ENCODE measurements around the gene PACRG.

Gene PACRG

DNA sequence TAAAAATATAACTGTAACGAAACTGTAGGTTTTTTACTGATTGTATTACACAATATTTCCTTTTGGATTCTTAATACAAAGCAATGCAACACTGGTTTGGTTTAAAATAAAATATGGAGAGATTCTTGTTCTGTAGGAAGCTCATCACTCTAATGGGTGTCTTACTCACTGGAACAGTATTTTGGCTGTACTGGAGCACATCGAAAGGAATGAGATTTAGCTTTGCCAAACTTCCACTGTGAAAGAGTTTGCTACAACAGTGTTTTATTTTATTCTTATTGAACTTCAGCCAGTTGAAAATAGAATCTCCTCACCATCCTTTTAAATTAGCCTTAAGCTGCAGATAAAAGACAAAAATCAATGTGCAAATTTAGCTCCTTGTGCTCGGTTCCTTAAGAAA lies 456.0 kb downstream of the PACRG start:
- DNase-seq, result no peak

DNA sequence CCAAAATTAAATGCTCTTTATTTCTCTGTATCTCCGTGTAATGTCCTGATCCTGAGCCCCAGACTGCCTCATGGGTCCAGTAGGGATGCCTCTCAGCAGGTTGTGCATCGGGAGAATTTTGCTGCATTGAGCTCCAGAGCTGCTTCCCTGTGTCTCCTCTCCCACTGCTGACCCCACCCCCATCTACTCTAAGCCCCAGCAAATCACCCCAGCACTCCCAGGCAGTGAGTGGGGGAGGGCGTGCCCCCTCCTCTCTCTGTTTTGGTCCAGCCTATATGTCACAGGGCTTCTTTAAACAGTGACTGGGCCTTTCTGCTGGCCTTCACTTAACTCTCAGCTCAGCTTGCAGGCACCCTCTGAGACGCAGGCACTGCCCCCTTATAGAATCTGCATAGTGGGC lies 458.0 kb downstream of the PACRG start:
- no peak for DNase-seq

DNA sequence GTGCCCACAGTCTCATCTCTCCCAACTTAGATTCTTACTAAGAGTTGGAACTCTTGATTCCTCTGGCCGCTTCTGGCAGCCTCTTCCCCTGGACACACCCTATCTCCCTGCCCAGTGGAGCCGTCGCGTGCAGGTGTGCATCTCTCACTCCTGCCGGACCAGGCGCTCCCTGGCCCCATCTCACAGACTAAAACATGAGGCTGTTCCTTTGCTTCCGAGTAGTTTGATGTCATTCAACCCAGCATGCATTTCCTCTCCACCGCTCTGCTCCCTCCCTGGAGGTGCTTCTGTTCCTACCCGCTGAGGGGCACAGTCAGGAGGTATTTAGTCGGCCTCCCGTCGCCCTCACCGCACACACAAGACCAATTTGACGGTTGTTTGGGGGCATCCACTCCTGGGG lies 458.8 kb downstream of the PACRG start:
- no peak for DNase-seq

DNA sequence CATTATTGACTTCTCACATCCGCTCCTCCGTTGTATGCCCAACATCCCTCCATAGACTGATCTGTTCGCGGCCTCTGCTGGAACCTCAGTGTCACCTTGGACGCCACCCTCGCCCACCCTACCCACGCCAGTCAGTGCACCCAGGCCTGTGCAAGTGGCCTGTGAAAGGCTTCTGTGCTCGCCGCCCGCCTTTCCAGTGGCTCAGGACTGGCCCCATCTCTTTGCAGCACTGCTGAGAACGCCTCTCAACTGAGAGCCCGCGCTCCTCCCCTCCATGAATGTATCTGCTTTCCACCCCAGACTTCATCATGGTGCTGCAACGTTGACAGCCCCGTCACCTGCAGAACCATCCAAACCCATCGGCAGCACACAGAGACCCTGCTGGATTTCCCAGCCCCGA lies 459.4 kb downstream of the PACRG start:
- DNase-seq, result no peak

DNA sequence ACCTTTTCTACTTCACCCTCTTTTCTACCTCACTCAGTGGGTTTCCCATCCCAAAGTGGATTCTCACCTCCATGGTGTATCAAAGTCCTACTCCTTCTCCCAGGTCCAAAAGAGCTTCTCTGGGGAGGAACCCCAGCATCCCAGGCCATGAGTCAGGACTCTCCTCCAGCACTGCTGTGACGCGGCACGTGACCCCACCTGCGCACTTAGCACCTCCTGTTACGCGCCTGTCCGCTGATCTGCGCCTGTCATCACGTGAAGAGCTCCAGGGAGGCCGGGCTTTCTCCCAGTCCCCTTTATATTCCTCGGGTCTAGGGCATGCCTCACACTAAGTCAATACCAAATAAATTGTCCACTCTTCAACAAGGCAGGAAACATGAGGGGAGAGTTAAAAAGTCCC lies 459.8 kb downstream of the PACRG start:
- no peak for DNase-seq

DNA sequence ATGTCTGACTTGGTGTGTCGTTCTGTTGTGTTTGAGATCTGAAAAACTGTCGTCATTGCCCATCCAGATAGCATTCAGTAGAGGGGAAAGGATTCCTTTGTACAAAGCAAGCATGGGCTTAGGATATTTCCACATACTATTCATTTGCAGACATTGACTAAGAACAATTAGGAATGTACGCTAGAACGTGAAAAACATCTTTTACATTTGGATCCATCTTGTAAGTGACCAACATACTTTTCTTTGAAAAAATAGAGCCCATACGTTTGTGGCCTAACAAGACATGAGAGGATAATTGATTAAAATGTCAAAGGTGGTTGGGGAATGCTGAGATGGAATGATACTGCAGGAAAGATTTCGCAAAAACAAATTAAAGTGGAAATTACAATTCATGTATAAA lies 461.0 kb downstream of the PACRG start:
- DNase-seq, result no peak

DNA sequence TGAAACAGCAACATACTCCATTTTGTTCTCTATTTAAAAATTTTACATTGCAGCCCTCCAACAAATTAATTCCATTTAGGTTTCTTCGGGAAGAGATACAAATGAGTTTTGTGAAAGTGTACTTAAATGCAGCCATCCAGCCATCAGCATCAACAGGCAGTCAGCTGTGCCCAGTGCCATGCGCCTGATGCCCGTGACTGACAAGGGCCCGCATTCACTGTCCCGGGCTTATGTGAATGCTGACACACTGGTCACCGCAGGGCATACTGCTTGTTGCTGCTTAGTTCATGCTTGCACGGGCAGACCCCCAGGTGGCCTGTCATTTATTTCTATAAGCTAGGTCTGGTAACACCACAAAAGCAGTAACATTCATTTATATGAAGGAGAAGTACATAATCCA lies 461.8 kb downstream of the PACRG start:
- DNase-seq, result no peak

DNA sequence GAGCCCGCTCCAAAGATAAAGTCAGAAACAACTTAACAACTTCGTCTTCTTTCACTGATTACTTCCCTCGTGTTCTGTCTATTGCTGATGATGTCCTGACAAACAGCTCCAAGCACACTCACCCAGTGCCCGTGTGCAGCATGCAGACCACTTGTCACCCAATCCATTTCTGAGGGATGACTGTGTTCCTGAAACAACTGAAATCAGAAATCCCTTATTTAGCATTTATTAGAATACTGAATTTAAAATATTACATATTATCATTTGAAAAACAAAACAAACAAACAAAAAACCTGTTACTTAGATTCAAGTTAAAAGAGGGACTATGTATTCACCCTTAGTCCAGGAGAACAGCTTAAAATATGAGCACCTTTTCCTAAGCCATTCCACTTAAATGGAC lies 463.0 kb downstream of the PACRG start:
- DNase-seq, result no peak

DNA sequence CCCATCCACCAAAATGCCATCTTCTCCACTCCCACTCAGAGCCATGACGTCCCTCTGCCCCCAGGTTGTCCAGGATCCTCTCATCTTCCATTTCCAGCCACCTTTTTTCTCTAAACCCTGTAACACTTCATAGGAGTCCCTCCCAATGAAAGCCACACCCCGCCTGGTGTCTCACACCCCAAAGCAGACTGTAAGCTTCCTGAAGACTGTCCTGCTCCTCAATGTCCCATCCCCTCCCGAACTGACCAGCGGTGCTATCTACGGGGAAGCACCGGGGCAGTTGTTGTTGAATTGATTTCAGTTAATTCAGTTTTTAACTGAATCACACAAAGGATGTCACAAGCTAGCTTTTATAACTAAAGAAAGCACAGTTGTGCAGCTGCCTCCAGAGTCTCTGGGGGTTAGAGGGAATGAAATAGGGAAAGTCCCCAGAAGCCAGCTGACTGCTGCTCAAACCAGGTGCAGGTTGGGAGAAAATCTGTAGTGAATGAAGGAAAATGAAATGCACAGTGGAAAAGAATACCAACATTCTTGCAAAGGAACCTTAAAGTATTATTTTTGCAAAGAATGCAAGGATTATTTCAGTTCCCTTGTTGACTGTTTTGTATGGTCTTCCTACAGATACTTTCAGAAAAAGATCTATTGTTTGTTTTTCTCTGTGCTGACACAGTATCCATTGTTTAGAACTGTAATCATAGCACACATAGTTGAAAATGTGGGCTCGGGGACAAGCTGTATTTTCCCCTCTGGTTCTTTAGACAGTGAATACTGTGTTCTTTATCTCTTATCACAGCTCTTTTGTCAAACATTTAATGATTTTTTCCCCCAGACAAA lies 464.1 kb downstream of the PACRG start:
- DNase-seq, result no peak

DNA sequence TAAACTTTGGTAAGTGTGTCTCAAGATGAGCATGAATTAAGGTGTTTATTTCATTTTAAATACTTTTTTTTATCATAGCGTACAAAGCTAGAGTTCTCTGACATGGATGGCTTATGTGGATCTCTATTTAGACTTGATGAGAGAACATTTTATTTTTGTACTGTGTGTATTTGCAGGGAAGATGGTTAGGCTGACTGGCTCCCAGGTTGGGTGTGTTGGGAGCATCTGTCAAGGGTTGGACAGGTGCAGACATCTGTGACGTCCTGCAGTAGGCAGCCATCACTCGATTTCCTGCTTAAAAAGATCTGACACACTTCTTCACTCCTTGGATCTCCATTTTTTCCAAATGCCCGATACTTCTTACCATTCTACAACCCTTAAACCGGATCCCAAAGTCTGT lies 464.8 kb downstream of the PACRG start:
- no peak for DNase-seq

DNA sequence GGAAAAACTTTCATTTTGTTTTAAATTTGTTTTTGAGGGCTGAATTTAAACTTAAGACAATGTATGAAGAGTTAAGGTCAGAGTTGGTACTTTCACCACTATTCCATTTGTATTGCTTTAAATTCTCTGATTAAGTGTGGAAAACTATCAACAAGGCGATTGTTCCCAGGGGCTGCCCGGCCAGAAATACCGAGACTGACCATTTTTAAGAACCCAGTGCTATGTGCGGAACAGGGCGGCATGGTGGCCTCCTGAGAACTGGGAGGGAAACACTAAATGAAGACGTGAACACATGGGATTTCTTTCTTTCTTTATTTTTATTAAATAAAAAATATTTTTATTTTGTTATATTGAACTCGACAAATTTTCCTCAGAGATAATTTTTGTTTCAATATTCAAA lies 465.6 kb downstream of the PACRG start:
- DNase-seq, result no peak

DNA sequence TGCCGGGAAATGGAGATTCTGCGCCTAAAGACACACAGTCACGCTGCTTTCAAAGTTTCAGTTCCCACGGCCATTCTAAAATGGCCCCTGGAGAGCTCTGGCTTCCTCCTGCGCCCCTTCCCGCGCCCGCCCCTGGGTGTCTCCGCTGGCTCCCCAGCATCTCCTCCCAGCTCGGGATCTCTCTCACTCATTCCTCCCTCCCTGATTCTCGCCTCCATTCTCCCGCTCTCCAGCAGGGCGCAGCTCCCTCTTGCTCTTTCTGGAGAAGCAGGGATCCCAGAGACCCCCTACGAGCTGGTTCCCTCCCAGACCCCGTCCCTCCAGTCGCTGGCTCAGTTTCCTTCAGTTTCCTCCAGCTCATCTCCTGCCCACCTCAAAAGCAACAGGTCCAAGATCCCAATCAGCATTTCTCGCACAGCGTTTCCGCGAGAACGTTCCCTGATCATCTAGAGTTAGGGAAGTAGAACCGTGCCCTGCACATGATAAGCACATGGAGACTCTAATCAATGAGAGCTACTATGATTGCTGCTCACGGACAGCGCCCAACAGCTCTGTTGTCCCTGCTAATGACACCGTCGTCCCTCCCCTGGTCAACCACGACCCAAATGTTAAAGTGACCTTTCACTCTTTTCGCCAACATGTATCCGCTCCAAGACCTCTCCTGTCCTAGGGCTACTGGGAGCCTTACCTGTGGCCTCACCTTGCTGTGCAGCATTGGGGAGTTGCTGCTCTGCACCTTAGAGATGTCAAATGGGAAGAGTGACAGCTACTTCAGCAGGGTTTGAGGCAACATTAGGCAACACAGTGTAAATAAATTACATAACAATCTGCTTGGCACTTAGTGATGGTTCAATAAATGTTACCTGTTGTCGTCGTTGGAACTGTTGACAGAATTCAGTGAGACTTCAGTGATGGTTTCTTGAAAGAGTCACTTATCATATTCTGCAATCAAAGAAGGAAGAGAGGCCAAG lies 468.2 kb downstream of the PACRG start:
- DNase-seq, result no peak

DNA sequence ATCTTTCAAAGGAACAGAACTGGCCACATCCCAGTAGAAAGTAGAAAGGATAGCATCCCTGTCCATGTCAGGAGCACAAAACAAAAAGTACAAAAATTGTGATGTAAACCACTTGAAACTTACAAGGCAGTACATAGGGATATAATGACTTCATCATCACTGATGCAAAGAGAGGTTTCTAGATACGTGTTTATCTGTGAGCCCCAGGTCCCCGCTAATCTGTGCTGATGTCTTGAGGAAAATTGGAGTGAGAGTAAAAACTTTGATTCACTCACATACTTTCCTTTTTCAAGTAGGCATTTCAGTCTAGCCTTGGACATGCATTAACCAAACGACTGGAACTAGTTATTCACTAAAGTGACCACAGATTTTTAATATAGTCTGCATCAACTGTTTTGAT lies 470.1 kb downstream of the PACRG start:
- no peak for DNase-seq

DNA sequence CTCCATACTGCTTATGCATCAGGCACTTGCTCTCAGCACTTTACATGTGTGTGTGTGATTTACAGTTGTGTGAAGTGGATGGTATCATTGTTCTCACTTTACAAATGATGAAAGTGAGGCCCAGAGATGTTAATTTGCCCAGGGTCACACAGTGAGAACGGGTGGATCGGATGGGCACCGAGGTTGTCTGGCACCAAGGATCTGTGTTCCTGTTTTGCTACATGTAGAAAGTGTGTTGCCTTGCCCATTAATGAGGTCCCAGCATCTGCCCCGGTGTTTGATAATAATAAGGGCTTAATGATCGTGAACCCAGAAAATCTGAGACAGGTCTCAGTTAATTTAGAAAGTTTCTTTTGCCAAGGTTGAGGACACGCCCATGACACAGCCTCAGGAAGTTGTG lies 470.6 kb downstream of the PACRG start:
- no peak for DNase-seq

DNA sequence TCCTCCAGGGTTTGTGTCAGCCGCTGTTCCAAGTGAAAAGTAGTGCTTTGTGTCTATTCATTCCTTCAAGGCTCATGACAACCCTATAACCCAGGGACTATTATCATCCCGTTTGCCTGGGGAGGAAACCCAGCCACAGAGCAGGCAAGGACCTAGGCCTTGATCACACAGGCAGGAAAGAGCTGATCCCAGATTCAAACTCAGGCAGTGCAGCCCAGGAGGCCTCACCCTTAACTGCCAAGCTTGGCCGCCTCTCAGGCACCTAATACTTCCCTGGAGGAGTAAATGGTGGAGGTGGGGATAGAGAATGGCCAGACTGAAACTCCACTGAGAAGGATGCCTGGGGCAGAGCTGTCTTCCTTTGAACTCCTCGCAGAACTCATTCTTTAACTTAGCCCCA lies 471.6 kb downstream of the PACRG start:
- DNase-seq, result no peak

DNA sequence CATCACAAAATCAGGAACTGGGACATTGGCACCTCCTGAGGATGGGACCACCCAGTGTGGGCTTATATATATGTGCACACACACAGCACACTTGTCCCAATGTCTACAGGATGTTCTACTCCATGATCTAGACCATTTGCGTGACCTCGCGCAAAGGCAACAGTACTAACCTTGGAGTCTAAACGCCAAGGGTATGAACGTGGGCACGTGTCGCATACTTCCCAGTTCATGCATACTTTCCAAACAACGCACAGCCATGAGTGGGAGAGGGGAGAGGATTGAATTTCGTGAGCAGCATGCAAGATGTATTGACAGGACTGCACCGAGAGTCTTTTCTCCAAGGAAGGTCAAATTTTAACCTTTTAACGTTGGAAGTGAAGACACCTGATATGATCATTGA lies 472.5 kb downstream of the PACRG start:
- no peak for DNase-seq

DNA sequence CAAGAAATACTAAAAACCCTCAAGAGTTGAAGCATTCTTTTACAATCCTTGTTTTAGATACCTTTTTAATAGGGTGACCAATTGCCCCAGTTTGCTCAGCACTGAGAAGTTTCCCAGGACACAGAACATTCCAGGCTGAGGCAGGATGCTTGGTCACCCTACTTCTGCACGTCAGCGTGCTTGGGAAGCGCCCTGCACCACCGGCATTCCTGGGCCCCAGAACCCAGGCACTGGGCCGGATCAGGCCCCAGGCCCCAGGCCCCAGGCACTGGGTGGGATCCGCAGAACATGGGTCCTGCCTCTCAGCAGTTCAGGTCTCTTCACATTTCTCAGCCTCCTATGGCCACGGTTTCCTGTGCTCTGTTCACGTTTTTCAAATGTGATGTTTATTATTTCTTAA lies 472.9 kb downstream of the PACRG start:
- no peak for DNase-seq

DNA sequence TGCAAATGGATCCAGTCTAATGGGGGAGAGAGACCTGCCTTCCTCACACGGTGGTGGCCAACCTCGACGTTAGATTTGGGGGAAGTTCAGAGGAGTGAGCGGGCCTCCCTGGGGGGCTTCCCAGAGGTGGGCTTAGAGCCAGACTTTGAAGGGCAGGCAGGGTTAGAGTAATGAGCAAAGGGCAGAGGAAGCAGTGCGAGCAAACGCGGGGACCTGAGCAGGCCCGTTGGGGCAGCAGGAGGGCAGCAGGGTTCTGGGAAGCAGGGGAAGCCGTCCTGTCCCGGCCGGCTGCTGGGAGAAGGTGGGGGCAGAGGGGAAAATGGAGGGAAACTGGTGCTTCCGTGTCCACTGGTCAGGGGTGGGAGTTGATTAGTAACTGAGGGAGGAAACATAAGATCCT lies 474.1 kb downstream of the PACRG start:
- DNase-seq, result no peak

DNA sequence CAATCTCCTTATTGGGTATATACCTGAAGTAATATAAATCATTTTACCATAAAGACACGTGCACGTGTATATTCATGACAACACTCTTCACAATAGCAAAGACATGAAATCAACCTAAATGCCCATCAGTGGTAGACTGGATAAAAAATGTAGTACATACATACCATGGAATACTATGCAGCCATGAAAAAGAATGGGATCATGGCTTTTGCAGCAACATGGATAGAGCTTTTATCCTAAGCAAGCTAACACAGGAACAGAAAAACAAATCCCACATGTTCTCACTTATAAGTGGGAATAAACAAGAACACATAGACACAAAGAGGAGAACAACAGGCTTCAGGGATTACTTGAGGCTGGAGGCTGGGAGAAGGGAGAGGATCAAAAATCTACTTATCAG lies 478.4 kb downstream of the PACRG start:
- no peak for DNase-seq

DNA sequence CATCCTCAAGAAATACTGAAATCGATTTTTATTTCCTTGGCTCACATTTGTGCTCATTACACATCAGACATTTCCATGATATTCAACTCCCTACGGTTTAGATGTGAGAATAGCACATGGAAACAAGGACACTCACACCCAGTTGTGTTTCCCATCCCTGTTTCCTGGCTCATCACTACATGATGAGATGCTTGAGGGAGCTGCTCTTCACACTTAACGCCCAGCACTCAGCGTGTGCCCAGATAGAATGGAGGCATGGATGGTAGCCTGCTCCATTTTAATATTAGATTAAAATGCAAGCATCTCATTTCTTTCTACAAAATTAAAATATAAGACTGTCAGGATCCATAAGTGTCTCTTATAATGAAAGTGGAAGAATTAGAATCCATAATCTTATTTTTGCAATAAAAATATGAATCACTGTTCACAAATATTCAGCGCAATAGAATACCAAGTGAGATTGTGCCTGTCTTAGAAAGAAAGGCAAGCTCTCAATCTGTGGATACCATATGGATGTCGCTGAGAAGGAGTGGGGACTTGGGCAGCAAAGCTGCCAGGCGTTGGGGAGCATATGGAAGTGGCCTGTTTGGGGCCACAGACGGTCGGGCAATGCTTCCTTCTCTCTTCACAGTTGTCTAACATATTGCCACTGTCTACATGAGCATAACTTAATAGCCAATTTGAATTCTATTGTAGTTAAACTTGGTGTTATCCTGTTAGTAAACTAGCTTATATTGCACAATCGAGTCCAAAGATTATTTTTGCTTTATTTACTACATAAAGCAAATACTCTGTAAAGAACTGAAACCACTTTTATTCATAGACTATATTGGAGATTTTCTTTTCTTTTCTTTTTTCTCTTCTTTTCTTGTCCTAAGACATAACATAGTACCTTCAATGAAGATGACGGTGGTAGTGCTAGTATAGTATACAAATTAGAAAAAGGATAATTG lies 479.9 kb downstream of the PACRG start:
- DNase-seq, result no peak

DNA sequence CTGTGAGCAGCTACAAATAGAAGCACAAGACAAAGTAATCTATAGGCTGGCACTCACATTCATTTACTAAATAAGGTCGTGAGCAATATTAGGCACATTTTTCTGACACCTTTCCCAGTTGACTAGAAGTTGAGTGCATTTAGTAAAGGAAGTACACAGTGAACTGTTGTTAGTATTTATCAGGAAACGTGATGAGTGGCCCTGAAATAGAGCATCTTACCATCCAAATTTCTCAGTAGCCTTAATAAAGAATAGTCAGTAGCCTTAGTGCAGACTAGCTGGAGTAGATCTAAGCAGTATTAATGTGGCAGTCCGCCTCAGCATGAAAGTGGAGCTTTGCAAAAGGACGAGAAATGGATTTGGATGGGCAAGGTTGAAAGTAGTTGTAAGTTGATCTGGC lies 481.2 kb downstream of the PACRG start:
- DNase-seq, result no peak

DNA sequence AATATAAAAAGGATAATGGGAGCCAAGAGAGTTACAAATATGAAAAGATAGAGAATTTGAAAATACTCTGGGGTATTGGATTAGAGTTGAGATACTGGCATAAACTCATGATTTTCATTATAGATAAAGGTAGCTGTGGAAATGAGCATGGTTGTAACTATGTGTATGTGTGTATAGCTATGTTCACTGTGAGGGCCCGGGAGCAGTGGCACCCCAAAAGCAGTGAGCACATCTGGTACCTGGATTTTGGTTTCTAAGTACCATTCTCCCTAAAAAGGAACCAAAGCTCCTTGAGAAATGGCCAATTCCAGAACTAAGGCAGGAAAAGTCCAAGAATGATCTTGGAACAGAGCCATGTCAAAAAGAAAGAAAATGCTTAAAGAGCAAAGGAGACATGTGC lies 484.3 kb downstream of the PACRG start:
- DNase-seq, result no peak

DNA sequence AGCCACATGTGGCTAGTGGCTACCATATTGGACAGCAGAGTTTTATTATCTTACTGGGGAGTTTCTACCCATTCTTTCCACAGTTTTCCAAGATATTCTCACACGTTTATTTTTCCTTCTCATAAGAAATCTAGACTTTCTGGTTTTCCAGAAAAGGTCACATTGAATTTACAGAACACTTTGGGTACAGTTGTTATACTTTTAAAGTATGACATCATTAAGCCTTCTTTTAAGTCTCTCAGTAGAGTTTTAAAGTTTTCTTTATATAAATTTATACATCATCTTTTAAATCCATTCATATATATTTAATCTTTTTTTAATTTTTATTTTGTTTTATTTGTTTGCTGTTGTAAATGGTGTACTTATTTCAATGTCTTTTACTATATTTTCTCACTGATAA lies 486.5 kb downstream of the PACRG start:
- no peak for DNase-seq
